Esophagus muscularis mucosa (tissue), 4 donors: ENCODE results near the gene NOMO2.
"Not testable (repeated sequence)": the region's sequence is repeated elsewhere in the genome, so short reads cannot be mapped to it uniquely, and the experiment has no call there.

Experiments used
- EP300 ChIP-seq: sonication (generic); formaldehyde crosslinking; IDR thresholded peaks from one replicate; pipeline ENCODE4 v1.6.1; 2017; ENCODE audit warnings: antibody characterized with exemption
- POLR2AphosphoS5 ChIP-seq, 2 donors: sonication (generic); formaldehyde crosslinking; IDR thresholded peaks; one replicate each; pipeline ENCODE4 v1.6.1; 2017; ENCODE audit warnings: antibody characterized with exemption in 2 of 2
- TF ChIP-seq, protein P1 (sequence below), 3 experiments: fragments of 200-600 bp in 2 of 3; fragments of 450-650 bp in 1 of 3; sonication (generic) in 2 of 3; IDR thresholded peaks; one replicate each; pipeline ENCODE4 v1.5.1; 2017 to 2019; ENCODE audit warnings: antibody characterized with exemption in 3 of 3, mild to moderate bottlenecking in 2 of 3, moderate library complexity in 1 of 3

DNA sequence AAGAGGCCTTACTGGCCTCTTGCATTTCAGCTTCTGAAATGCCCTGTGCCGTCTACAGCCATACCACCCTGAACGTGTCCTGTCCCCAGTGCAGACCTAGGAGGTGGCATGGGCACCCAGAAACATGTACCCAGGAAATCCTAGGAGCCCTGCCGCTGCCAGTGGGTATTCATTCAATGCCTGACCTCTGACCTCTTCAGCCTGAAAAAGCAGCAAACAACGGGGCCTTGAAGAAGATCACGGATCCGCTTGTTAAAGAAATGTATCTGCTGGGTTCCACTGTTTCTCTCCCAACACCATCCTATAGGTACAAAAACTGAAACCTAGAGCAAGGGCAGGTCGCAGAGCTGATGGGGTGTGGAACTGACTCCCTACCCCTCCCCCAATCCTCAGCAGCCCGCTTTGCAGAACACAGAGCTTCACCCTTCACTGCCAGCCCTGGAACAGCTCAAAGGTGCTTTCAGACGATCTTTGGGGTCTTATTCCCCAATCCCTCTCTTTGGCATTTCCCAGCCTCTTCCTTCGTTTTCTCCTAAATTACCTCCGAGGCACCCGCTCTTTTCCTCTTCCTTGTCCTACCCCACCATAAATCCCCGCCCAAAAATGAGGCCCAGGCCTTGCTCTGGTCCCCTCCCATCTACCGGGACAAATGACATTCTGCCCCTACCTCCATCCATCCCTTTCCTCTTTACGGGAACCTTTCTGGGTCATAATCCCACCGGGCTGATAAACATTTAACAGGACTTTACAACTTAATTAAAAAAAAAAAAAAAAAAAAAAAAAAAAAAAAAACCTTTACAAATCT, 1.3 kb downstream of the NOMO2 start:
- TF ChIP-seq POLR2AphosphoS5 (IDR thresholded peaks at IDR 0.05); EP300: not testable (repeated sequence)
- TF ChIP-seq, protein P1, sequence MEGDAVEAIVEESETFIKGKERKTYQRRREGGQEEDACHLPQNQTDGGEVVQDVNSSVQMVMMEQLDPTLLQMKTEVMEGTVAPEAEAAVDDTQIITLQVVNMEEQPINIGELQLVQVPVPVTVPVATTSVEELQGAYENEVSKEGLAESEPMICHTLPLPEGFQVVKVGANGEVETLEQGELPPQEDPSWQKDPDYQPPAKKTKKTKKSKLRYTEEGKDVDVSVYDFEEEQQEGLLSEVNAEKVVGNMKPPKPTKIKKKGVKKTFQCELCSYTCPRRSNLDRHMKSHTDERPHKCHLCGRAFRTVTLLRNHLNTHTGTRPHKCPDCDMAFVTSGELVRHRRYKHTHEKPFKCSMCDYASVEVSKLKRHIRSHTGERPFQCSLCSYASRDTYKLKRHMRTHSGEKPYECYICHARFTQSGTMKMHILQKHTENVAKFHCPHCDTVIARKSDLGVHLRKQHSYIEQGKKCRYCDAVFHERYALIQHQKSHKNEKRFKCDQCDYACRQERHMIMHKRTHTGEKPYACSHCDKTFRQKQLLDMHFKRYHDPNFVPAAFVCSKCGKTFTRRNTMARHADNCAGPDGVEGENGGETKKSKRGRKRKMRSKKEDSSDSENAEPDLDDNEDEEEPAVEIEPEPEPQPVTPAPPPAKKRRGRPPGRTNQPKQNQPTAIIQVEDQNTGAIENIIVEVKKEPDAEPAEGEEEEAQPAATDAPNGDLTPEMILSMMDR (IDR thresholded peaks at IDR 0.05): not testable (repeated sequence)
